ENCODE data around the gene NR4A1. TPM values are rescaled to one million over a fixed set of nuclear protein-coding genes. Genes with fewer than 3 reads are reported as not detected.

NR4A1 gene
- total RNA-seq, 4 donors from 2014 or later, result 31.7 to 297 (median 135) TPM

- no peak for TF ChIP-seq POLR2A (IDR thresholded peaks at IDR 0.05)
- TF ChIP-seq, protein P1, sequence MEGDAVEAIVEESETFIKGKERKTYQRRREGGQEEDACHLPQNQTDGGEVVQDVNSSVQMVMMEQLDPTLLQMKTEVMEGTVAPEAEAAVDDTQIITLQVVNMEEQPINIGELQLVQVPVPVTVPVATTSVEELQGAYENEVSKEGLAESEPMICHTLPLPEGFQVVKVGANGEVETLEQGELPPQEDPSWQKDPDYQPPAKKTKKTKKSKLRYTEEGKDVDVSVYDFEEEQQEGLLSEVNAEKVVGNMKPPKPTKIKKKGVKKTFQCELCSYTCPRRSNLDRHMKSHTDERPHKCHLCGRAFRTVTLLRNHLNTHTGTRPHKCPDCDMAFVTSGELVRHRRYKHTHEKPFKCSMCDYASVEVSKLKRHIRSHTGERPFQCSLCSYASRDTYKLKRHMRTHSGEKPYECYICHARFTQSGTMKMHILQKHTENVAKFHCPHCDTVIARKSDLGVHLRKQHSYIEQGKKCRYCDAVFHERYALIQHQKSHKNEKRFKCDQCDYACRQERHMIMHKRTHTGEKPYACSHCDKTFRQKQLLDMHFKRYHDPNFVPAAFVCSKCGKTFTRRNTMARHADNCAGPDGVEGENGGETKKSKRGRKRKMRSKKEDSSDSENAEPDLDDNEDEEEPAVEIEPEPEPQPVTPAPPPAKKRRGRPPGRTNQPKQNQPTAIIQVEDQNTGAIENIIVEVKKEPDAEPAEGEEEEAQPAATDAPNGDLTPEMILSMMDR (IDR thresholded peaks at IDR 0.05), result no peak
- H3K27me3 ChIP-seq, result no peaks in the 10 kb centered on the region
- H3K9me3 ChIP-seq, result no peaks in the 10 kb centered on the region
- no peak for DNase-seq
- H3K4me1 ChIP-seq, result peaks cover 0 to 4% of the 10 kb centered on the region in 2 donors
- no peak overlapping the region for H3K4me3 ChIP-seq
- intact Hi-C loops (cut with DNase I; ENCODE audit: low total_unique reads), result loop anchor here (1.0 kb wide), 1 partner anchor 58 kb away; no protein-coding TSS in a partner anchor
- H3K36me3 ChIP-seq, result no peaks in the 10 kb centered on the region
- H3K27ac ChIP-seq, result peak overlapping the region; percentile 83 to 92
Measured at GRCh38 chr12:52024845-52025230, 26.4 kb upstream of the NR4A1 start.

DNA sequence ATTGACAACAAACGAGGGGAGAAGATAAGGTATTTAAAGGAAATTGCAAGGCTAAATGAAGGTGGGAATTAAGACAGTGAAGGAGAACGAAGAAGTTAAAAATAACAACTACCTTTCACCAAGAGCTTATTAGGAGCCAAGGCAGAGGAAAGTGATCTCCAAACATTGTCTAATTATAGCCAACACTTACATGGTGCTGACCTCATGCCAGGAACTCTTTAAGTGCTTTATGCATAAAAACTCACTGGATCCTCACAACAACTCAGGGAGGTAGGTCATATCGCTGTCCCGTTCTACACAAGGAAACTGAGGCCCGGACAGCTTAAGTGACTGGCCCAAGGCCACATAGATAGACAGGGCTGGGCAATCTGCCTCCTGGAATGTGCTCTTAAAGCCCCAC, 25.0 kb upstream of the NR4A1 start:
- no peak overlapping the region for H3K4me3 ChIP-seq
- no peaks in the 10 kb centered on the region for H3K36me3 ChIP-seq
- no peaks in the 10 kb centered on the region for H3K9me3 ChIP-seq
- intact Hi-C loops (cut with DNase I; ENCODE audit: low total_unique reads), result no loop called here
- TF ChIP-seq, protein P1 (IDR thresholded peaks at IDR 0.05), result no peak
- no peak for TF ChIP-seq POLR2A (IDR thresholded peaks at IDR 0.05)
- peak overlapping the region in 1 of 2 donors; percentile 92 for H3K27ac ChIP-seq
- no peaks in the 10 kb centered on the region for H3K27me3 ChIP-seq
- DNase-seq, result no peak
- H3K4me1 ChIP-seq, result peaks cover 0 to 4% of the 10 kb centered on the region in 2 donors

DNA sequence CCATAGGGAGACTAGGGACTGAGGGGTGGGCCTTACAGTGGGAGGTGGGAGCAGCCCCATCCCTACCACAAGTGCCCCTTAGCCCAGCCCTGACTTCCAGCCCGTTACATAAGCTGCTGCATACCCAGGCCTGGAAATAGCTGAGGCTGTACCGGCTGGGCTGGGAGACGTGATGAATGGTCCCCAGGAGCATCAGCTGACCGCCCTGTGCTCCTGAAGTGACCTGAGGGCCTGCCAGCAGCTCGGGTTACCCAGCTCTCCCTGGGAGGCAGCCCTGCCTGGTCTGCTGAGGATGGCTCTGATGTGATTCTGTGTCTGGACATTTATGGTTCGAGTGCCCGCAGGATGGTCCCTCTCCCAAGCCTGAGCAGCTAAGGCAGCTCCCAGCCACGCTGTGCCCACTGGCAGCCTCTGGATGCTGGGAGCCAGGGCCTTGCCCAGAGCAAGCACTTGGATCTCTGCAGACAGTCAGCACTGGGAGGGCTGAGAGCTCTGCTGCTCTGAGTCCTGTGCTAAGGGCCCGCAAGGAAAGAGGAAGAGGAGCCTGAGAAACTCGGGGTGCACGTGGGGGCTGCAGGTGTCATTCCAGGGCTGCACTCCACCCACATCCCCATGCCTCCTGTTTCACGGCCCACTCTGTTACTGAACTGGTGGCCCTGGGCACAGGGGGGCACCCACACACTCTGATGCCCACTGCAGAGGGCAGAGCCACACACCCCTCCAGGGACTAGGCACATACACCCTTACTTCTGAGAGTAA, 24.0 kb upstream of the NR4A1 start:
- no peak for TF ChIP-seq POLR2A (IDR thresholded peaks at IDR 0.05)
- TF ChIP-seq, protein P1 (IDR thresholded peaks at IDR 0.05), result no peak
- peaks cover 3 to 8% of the 10 kb centered on the region in 2 donors for H3K4me1 ChIP-seq
- H3K36me3 ChIP-seq, result no peaks in the 10 kb centered on the region
- DNase-seq, result no peak
- no peak overlapping the region for H3K4me3 ChIP-seq
- intact Hi-C loops (cut with DNase I; ENCODE audit: low total_unique reads), result no loop called here
- no peaks in the 10 kb centered on the region for H3K27me3 ChIP-seq
- H3K9me3 ChIP-seq, result no peaks in the 10 kb centered on the region
- no peak overlapping the region for H3K27ac ChIP-seq

DNA sequence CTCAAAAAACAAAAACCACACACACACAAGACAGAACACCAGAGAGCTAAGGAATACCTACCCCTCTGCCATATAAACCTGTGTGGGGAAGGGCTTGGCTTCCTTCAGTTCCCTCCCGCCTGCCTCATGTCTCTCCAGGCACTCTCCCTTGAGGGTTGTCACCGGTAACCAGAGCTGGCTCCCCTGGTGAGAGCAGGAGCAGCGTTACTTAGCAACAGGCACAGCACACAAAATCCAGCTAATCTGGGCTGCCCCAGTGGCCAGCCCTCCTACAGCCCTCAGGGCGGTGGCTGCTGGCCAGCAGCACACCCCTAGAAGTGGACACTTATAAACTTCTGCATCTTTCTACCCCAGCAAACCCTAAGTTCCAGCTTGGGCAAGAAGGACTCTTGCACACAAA, 21.6 kb upstream of the NR4A1 start:
- intact Hi-C loops (cut with DNase I; ENCODE audit: low total_unique reads), result no loop called here
- TF ChIP-seq POLR2A (IDR thresholded peaks at IDR 0.05), result no peak
- TF ChIP-seq, protein P1 (IDR thresholded peaks at IDR 0.05), result no peak
- H3K36me3 ChIP-seq, result no peaks in the 10 kb centered on the region
- peaks cover 8 to 10% of the 10 kb centered on the region in 2 donors for H3K4me1 ChIP-seq
- H3K27me3 ChIP-seq, result no peaks in the 10 kb centered on the region
- no peaks in the 10 kb centered on the region for H3K9me3 ChIP-seq
- H3K4me3 ChIP-seq, result no peak overlapping the region
- no peak for DNase-seq
- no peak overlapping the region for H3K27ac ChIP-seq

GRCh38 chr12:52032446-52032803, 18.8 kb upstream of the NR4A1 start:
- Histone ChIP-seq H3K27ac (peak overlapping the region; percentile 96 to 98), H3K4me1 (peaks cover 12 to 13% of the 10 kb centered on the region in 2 donors), H3K27me3 (no peaks in the 10 kb centered on the region), H3K9me3 (no peaks in the 10 kb centered on the region), H3K36me3 (no peaks in the 10 kb centered on the region), H3K4me3 (peak overlapping the region; percentile 18 to 29)
- peak; percentile 78 to 93 for DNase-seq
- TF ChIP-seq POLR2A (IDR thresholded peaks at IDR 0.05), result no peak
- TF ChIP-seq, protein P1 (IDR thresholded peaks at IDR 0.05), result no peak
- intact Hi-C loops (cut with DNase I; ENCODE audit: low total_unique reads), result no loop called here
